Neutrophil (primary cell): ENCODE results near the gene GLDC.

Source experiments
- H3K27ac ChIP-seq: fragments of 200-600 bp; sonication (generic); 2 replicates; pipeline ENCODE4 v1.5.1; 2016; ENCODE audit warnings: mild to moderate bottlenecking, moderate library complexity
- H3K27me3 ChIP-seq: fragments of 200-600 bp; sonication (generic); 2 replicates; pipeline ENCODE4 v1.6.0; 2016; ENCODE audit warnings: mild to moderate bottlenecking
- H3K36me3 ChIP-seq: fragments of 200-600 bp; sonication (generic); 2 replicates; pipeline ENCODE4 v1.5.1; 2017
- H3K4me1 ChIP-seq, 2 experiments: fragments of 200-600 bp in 1 of 2; sonication (generic) in 1 of 2; 1 replicate in 1 of 2; 2 replicates in 1 of 2; pipeline versions ENCODE4 v1.5.1 to v1.6.1; 2013 to 2016; ENCODE audit warnings: low read depth in 1 of 2, low read length in 1 of 2, mild to moderate bottlenecking in 1 of 2, moderate library complexity in 1 of 2; ENCODE audit not compliant: control insufficient read depth in 1 of 2, insufficient read depth in 1 of 2
- H3K4me3 ChIP-seq, 2 experiments: fragments of 200-600 bp in 1 of 2; sonication (generic) in 1 of 2; 1 replicate in 1 of 2; 2 replicates in 1 of 2; pipeline ENCODE4 v1.5.1; 2013 to 2016; ENCODE audit warnings: low read depth in 1 of 2, low read length in 1 of 2, mild to moderate bottlenecking in 1 of 2, moderate library complexity in 1 of 2
- H3K9me3 ChIP-seq: fragments of 200-600 bp; sonication (generic); 2 replicates; pipeline ENCODE4 v1.5.1; 2016
- TF ChIP-seq, protein P1 (sequence below): fragments of 200-600 bp; sonication (generic); IDR thresholded peaks from 2 replicates; pipeline ENCODE4 v1.5.1; 2016; ENCODE audit warnings: antibody characterized with exemption

GLDC gene

GRCh38 chr9:6579613-6580012, 65.9 kb downstream of the GLDC start:
- no peaks in the 10 kb centered on the region for H3K9me3 ChIP-seq
- H3K27ac ChIP-seq: no peak overlapping the region
- TF ChIP-seq, protein P1, sequence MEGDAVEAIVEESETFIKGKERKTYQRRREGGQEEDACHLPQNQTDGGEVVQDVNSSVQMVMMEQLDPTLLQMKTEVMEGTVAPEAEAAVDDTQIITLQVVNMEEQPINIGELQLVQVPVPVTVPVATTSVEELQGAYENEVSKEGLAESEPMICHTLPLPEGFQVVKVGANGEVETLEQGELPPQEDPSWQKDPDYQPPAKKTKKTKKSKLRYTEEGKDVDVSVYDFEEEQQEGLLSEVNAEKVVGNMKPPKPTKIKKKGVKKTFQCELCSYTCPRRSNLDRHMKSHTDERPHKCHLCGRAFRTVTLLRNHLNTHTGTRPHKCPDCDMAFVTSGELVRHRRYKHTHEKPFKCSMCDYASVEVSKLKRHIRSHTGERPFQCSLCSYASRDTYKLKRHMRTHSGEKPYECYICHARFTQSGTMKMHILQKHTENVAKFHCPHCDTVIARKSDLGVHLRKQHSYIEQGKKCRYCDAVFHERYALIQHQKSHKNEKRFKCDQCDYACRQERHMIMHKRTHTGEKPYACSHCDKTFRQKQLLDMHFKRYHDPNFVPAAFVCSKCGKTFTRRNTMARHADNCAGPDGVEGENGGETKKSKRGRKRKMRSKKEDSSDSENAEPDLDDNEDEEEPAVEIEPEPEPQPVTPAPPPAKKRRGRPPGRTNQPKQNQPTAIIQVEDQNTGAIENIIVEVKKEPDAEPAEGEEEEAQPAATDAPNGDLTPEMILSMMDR: no peak
- no peaks in the 10 kb centered on the region for H3K36me3 ChIP-seq
- H3K27me3 ChIP-seq: no peaks in the 10 kb centered on the region
- no peak overlapping the region for H3K4me3 ChIP-seq
- H3K4me1 ChIP-seq: no peaks in the 10 kb centered on the region

DNA sequence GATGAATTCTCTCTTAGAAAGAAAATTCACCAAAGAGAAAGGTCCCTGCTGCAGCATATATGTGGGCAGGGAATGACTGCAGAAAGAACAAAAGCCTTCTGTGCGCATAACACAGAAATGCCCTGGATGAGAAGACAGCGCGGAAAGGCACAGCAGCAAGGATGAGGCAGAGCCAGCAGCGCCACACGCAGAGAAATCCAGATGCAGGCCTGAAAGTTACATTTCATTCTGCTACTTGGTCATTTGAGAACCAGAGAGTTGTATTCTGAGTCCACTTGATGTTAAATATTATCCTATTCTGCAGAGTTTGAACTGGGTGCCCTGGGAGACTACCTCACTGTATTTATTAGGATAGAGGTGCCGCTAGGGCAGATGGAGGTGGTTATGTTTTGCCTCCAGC, 68.5 kb downstream of the GLDC start:
- Histone ChIP-seq H3K27me3 (peaks cover 11% of the 10 kb centered on the region), H3K4me3 (no peak overlapping the region), H3K27ac (no peak overlapping the region), H3K4me1 (no peaks in the 10 kb centered on the region), H3K9me3 (no peaks in the 10 kb centered on the region), H3K36me3 (no peaks in the 10 kb centered on the region)
- TF ChIP-seq, protein P1: no peak

DNA sequence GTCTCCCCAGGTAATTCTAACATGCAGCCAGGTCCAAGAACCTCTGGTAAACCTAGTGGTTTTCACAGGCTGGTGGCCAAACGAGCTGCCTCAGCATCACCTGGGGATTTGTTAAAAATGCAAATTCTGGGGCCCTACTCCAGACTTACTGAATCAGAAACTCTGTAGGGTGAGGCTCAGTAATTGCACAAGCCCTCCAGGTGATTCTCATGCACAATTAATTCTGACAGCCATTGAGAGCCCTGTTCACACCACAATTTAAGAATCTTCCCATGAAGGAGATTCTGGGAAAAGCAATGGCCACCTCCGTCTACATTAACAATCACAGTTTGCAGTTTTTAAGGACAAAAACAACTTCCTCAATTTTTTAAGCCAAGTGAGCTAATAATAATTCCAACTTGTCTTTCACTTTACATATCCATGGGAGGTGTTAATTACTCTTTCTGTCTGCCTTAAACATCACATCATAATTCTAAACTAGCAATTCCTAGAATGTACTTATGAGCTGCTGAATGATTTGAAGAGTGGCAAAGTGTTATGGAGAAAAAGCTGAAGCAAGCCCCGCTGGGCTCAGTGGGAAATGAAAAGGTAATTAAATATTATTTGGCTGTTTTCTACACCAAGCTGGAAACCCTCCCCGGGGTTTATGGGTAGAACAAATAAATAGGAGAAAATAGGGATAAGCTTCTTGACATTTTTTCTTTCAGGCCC, 70.0 kb downstream of the GLDC start:
- Histone ChIP-seq H3K36me3 (no peaks in the 10 kb centered on the region), H3K9me3 (no peaks in the 10 kb centered on the region), H3K4me3 (no peak overlapping the region), H3K27me3 (peaks cover 20% of the 10 kb centered on the region), H3K4me1 (no peaks in the 10 kb centered on the region), H3K27ac (no peak overlapping the region)
- TF ChIP-seq, protein P1: no peak

GRCh38 chr9:6567140-6567591, 78.4 kb downstream of the GLDC start:
- TF ChIP-seq, protein P1: no peak
- no peaks in the 10 kb centered on the region for H3K36me3 ChIP-seq
- no peaks in the 10 kb centered on the region for H3K9me3 ChIP-seq
- H3K4me1 ChIP-seq: no peaks in the 10 kb centered on the region
- H3K4me3 ChIP-seq: no peak overlapping the region
- no peak overlapping the region for H3K27ac ChIP-seq
- H3K27me3 ChIP-seq: peaks cover 10% of the 10 kb centered on the region

DNA sequence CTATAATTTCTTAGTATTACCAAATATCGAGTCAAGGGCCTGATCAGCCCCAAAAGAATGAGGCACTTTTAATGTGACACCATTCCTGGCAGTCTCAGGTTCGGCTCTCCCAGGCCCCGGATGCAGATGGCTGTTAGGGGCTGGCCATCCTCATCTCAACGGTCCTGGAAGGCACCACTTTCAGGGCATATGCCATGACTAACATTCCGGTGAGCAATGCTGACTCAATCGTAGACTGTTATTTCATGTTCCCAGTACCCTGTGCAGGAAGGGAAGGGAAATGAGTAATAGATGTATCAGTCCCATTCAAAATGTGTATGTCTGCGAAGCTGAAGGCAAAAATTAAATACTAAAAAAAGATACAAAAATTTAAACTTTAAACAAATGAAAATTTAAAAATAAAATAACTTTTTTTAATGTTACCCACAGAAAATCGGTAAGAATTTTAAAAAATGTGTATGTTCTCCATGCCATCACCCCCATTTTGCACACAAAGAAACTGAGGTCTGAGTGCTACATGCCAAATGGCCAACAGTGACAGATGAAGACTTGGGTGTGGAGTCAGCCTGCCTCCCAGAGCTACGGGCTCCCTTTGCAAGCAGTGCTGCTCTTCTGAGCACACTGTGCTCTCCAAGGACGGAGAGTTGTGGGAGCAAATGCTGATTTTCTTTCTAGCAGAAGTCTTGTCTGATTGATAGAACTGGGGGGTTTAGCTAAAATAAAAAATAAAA, 79.0 kb downstream of the GLDC start:
- Histone ChIP-seq H3K27ac (no peak overlapping the region), H3K4me3 (no peak overlapping the region), H3K4me1 (no peaks in the 10 kb centered on the region), H3K27me3 (peaks cover 6% of the 10 kb centered on the region), H3K36me3 (no peaks in the 10 kb centered on the region), H3K9me3 (no peaks in the 10 kb centered on the region)
- TF ChIP-seq, protein P1: no peak
